Endothelial cell of umbilical vein (primary cell): ENCODE measurements around the gene MCCD1. TPM values are rescaled to one million over a fixed set of nuclear protein-coding genes. Genes with fewer than 3 reads are reported as not detected.

Experiments
- BruUV-seq: library from RNA; stranded (reverse); fragments of 400-500 nt; replicated peaks from 2 replicates; lab custom pipeline; 2021; lab: Mats Ljungman, UMichigan
- CTCF ChIA-PET: fragments of 300-600, 350-600 bp; sonication (Branson Sonifier 250); formaldehyde crosslinking; loops from one replicate; lab custom pipeline; 2021; ENCODE audit warnings: antibody characterized with exemption, inconsistent platforms; lab: Charles Lee
- POLR2A ChIA-PET: fragments of 300-600, 350-600 bp; sonication (Branson Sonifier 250); formaldehyde crosslinking; loops from one replicate; lab custom pipeline; 2021; ENCODE audit warnings: antibody characterized with exemption, inconsistent platforms; lab: Charles Lee
- DNase-seq: peaks from one replicate; pipeline ENCODE4 v3.0.0-alpha.2; 2011; ENCODE audit warnings: low read depth, low spot score
- FAIRE-seq: peaks from 2 replicates; lab custom pipeline; 2011; peaks lifted over from hg19 to GRCh38; lab: Jason Lieb, UNC
- H2AFZ ChIP-seq: 2 replicates; pipeline ENCODE4 v1.6.0; 2012; ENCODE audit warnings: low read depth, low read length, control low read depth, inconsistent platforms
- H3K27ac ChIP-seq: 2 replicates; pipeline ENCODE4 v1.5.1; 2011; ENCODE audit warnings: low read depth, mild to moderate bottlenecking, control low read depth, low read length, moderate library complexity; ENCODE audit not compliant: insufficient read depth
- H3K27me3 ChIP-seq, 2 experiments: 2 replicates each; pipeline versions ENCODE4 v1.6.0 to v1.6.1; 2011; ENCODE audit warnings: low read length in 2 of 2, mixed read lengths in 1 of 2; ENCODE audit not compliant: control insufficient read depth in 2 of 2, insufficient read depth in 2 of 2
- H3K36me3 ChIP-seq, 2 experiments: 2 replicates in 1 of 2; 3 replicates in 1 of 2; pipeline ENCODE4 v1.5.1; 2011; ENCODE audit warnings: low read length in 2 of 2, mild to moderate bottlenecking in 1 of 2, moderate library complexity in 1 of 2; ENCODE audit not compliant: control insufficient read depth in 2 of 2, insufficient read depth in 2 of 2; ENCODE audit errors: extremely low read depth in 1 of 2
- H3K4me1 ChIP-seq: 3 replicates; pipeline ENCODE4 v1.5.1; 2011; ENCODE audit warnings: mild to moderate bottlenecking, low read length; ENCODE audit not compliant: control insufficient read depth, insufficient read depth; ENCODE audit errors: extremely low read depth
- H3K4me2 ChIP-seq: 2 replicates; pipeline ENCODE4 v1.6.1; 2011; ENCODE audit warnings: low read length, control low read depth, mixed read lengths; ENCODE audit not compliant: insufficient read depth
- H3K4me3 ChIP-seq, 3 experiments: fragments of 200-600 bp in 1 of 3; sonication (generic), shearing (Covaris generic) in 1 of 3; replicated peaks in 1 of 3; 2 replicates each; pipeline ENCODE4 v1.5.1; 2011 to 2016; ENCODE audit warnings: control low read depth in 3 of 3, low read length in 3 of 3, mild to moderate bottlenecking in 2 of 3, inconsistent platforms in 1 of 3, low read depth in 1 of 3, moderate library complexity in 1 of 3; ENCODE audit not compliant: insufficient read depth in 1 of 3
- H3K79me2 ChIP-seq: 2 replicates; pipeline ENCODE4 v1.6.0; 2012; ENCODE audit warnings: low read length, inconsistent platforms; ENCODE audit not compliant: control insufficient read depth, insufficient read depth
- H3K9ac ChIP-seq: replicated peaks from 2 replicates; pipeline ENCODE3; 2011; ENCODE audit warnings: low read length, control low read depth; ENCODE audit not compliant: insufficient read depth; ENCODE audit errors: extremely low read depth
- H3K9me1 ChIP-seq: replicated peaks from 3 replicates; pipeline ENCODE4 v1.6.0; 2011; ENCODE audit warnings: mild to moderate bottlenecking, low read length; ENCODE audit not compliant: control insufficient read depth, insufficient read depth; ENCODE audit errors: extremely low read depth
- H3K9me3 ChIP-seq: replicated peaks from 2 replicates; pipeline ENCODE4 v1.5.1; 2012; ENCODE audit warnings: low read length, inconsistent platforms; ENCODE audit not compliant: control insufficient read depth, insufficient read depth
- H4K20me1 ChIP-seq: replicated peaks from 2 replicates; pipeline ENCODE3; 2011; ENCODE audit warnings: mild to moderate bottlenecking, low read length; ENCODE audit not compliant: control insufficient read depth, insufficient read depth; ENCODE audit errors: extremely low read depth
- CTCF ChIP-seq, 2 donors: IDR thresholded peaks; 1 replicate in 1 of 2; 2 replicates in 1 of 2; pipeline ENCODE4 v1.5.1; 2011; ENCODE audit warnings: low read length in 2 of 2, mild to moderate bottlenecking in 2 of 2, moderate library complexity in 2 of 2, control low read depth in 1 of 2, inconsistent platforms in 1 of 2, low read depth in 1 of 2; ENCODE audit not compliant: insufficient read depth in 1 of 2; ENCODE audit errors: extremely low read depth in 1 of 2
- EZH2 ChIP-seq: IDR thresholded peaks from 2 replicates; pipeline ENCODE4 v1.6.1; 2012; ENCODE audit warnings: borderline replicate concordance, low read depth, mild to moderate bottlenecking, moderate library complexity, low read length, inconsistent platforms; ENCODE audit not compliant: severe bottlenecking
- FOS ChIP-seq: IDR thresholded peaks from 2 replicates; pipeline ENCODE4 v1.6.1; 2011; ENCODE audit warnings: mild to moderate bottlenecking, low read length, moderate library complexity, borderline replicate concordance; ENCODE audit not compliant: insufficient read depth
- GATA2 ChIP-seq: IDR thresholded peaks from 2 replicates; pipeline ENCODE4 v1.7.0; 2011; ENCODE audit warnings: low read depth, mild to moderate bottlenecking, moderate library complexity, mixed read lengths, low read length; ENCODE audit not compliant: insufficient read length, insufficient read depth
- JUN ChIP-seq: IDR thresholded peaks from 2 replicates; pipeline ENCODE4 v1.6.1; 2011; ENCODE audit warnings: borderline replicate concordance, low read depth; ENCODE audit not compliant: insufficient read length, insufficient read depth
- MAX ChIP-seq: IDR thresholded peaks from 2 replicates; pipeline ENCODE4 v1.6.1; 2011; ENCODE audit not compliant: insufficient read depth, insufficient read length
- MYC ChIP-seq: IDR thresholded peaks from one replicate; pipeline ENCODE4 v1.6.1; 2011; ENCODE audit warnings: mild to moderate bottlenecking, low read depth, low read length
- POLR2A ChIP-seq: IDR thresholded peaks from 2 replicates; pipeline ENCODE4 v1.6.1; 2012; ENCODE audit warnings: low read depth, mild to moderate bottlenecking, control low read depth, low read length
- POLR2AphosphoS5 ChIP-seq: IDR thresholded peaks from 2 replicates; pipeline ENCODE4 v1.6.1; 2012; ENCODE audit warnings: low read depth, mild to moderate bottlenecking, control low read depth, low read length, moderate library complexity; ENCODE audit not compliant: insufficient read depth
- dilution Hi-C: fragments of 300-500 bp; cut with MboI; formaldehyde crosslinking; loops from one replicate; pipeline ENCODE4 v1.15.0; 2019; ENCODE audit warnings: low sequenced_read_pairs; ENCODE audit not compliant: extremely low pct_ligation_motif_present
- intact Hi-C: fragments of 100-400 bp; cut with micrococcal nuclease; formaldehyde crosslinking; loops from one replicate; pipeline ENCODE4 v1.10.0; 2022
- polyA plus RNA-seq, 4 experiments: library from polyadenylated mRNA; depleted of rRNA in 3 of 4; stranded (reverse) in 3 of 4; unstranded in 1 of 4; fragments of >200 nt; gene quantifications; 2 replicates each; pipeline versions ENCODE4 v1.2.1 to v1.2.3, GENCODE V29; 2011 to 2012; ENCODE audit warnings: missing spikeins in 1 of 4
- total RNA-seq: library from RNA; stranded (reverse); gene quantifications from 2 replicates; pipeline ENCODE4 v1.2.3, GENCODE V29; 2021

The MCCD1 gene
- total and polyA plus RNA-seq, 2 donors (not counting 3 experiments of a cell fraction or from before 2014, with no cell fraction given), result not detected

- no peaks in the 10 kb centered on the region for H3K9me3 ChIP-seq
- no peak overlapping the region for H3K4me3 ChIP-seq
- H3K4me1 ChIP-seq, result no peaks in the 10 kb centered on the region
- POLR2A ChIA-PET, result no interaction called here
- H3K9me1 ChIP-seq, result no peaks in the 10 kb centered on the region
- dilution Hi-C loops, result no loop called here
- no peaks in the 10 kb centered on the region for H3K36me3 ChIP-seq
- no peak overlapping the region for H3K27ac ChIP-seq
- H2AFZ ChIP-seq, result no peak overlapping the region
- no peak for DNase-seq
- no TSS peak for BruUV-seq
- no peak for TF ChIP-seq EZH2
- TF ChIP-seq JUN, result no peak
- TF ChIP-seq GATA2, result no peak
- TF ChIP-seq POLR2AphosphoS5, result no peak
- no peak for TF ChIP-seq MYC
- no peak for TF ChIP-seq POLR2A
- TF ChIP-seq MAX, result no peak
- TF ChIP-seq FOS, result no peak
- no peak for TF ChIP-seq CTCF (IDR thresholded peaks at IDR 0.05; ENCODE audit: extremely low read depth in 1 of 2, insufficient read depth in 1 of 2, low read depth in 1 of 2, low read length in 2 of 2)
- CTCF ChIA-PET, result interaction anchor here (1.4 to 31.0 kb wide), 3 partner anchors 10 to 19 kb away, joined by 3 to 1517 read pairs (median 28); partner anchors contain the start of genes LST1, LTB, NCR3 and TNF
- no peaks in the 10 kb centered on the region for H3K79me2 ChIP-seq
- no peak overlapping the region for H3K9ac ChIP-seq
- no peak for FAIRE-seq
- H4K20me1 ChIP-seq, result no peaks in the 10 kb centered on the region
- no peaks in the 10 kb centered on the region for H3K27me3 ChIP-seq
- no peak overlapping the region for H3K4me2 ChIP-seq
- intact Hi-C loops, result no loop called here
These were observed 41.2 kb downstream of the MCCD1 start for GRCh38 chr6:31569861-31570536.
